HG02642 (cell line): Measurements from ENCODE around the gene PKD1L1.
A peak's percentile ranks its signal among the peaks of the same experiment; 100 is the strongest.

Experiments used
- ATAC-seq: cut with Tn5 transposase; IDR thresholded peaks from one replicate; pipeline ENCODE4 v1.9.1; 2021; ENCODE audit warnings: mild to moderate bottlenecking; ENCODE audit not compliant: unreplicated experiment, poor library complexity

PKD1L1 gene

DNA sequence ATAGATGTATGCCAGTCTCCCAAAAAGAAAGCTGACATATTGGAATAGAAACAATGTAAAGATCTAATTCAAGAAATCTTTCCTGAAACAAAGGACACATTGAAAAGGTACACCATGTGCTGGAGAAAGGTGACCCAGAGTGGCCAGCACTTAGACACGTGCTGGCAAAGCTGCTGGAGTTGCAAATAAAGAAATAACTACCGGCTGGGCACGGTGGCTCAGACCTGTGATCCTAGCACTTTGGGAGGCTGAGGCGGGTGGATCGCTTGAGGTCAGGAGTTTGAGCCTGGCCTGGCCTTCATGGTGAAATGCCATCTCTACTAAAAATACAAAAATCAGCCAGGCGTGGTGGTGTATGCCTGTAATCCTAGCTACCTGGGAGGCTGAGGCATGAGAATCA, 35.9 kb downstream of the PKD1L1 start:
- no peak for ATAC-seq

DNA sequence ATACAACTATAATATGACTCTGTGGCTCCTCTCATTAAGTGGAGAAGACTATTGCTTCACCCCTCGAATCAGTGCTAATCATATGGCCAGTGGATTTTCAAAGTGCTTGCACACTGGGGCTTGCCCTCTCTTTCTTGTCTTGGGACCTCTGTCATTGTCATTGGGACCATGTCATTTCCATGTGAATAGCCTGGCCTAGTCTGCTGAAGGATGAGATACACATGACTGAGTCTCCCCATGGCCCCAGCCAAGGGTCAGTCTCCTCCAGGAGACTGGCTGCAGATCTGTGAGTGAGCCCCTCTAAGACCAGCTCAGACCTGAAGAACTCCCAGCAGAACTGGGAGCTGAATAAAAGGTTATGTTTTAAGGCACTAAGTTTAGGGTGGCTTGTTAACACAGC, 39.5 kb downstream of the PKD1L1 start:
- ATAC-seq, result no peak

DNA sequence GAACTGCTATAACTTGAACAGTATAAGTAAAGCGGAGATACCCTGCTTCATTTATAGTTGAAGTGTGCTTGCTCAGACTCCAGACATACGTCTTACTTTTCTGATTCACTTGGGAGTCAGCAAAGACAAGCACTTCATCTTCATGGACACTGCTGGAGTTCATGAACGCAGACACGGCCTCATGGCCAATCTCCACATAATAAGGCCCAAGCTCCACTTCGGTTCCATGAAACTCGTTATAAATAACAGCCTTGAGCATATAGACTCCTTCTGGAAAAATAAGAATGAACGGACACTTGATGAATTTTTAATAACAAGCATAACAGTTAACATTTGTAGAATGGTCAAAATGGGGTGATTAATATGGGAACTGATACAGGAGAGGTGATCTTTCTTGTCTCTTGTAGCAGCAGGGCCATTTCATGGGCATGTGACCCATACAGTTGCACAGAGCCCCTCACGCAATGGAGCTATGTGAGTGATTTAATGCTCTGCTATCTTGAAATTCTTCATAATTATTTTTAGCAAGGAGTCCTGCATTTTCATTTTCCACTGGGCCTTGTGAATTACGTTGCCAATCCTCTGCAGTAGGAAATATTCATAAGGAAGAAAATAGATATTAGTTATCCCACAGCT, 40.2 kb downstream of the PKD1L1 start:
- no peak for ATAC-seq

DNA sequence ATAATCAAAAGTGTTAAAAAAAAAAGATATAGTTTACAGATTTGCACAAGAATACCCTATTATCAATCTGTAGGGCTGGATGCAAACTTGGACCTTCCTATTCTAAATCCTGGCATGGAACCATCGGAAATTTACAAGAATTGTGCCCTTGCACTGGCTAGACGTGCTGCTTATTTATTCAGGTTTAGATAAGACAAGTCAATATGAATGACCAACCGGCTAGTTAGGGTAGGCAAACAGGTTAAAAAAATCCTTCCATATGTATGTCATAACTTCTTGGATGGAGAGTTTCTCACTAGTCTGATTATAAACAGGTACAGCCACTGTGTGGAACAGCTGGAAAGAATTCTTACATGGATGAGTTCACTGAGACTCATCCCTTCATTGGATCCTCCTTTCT, 41.4 kb downstream of the PKD1L1 start:
- ATAC-seq, result no peak

DNA sequence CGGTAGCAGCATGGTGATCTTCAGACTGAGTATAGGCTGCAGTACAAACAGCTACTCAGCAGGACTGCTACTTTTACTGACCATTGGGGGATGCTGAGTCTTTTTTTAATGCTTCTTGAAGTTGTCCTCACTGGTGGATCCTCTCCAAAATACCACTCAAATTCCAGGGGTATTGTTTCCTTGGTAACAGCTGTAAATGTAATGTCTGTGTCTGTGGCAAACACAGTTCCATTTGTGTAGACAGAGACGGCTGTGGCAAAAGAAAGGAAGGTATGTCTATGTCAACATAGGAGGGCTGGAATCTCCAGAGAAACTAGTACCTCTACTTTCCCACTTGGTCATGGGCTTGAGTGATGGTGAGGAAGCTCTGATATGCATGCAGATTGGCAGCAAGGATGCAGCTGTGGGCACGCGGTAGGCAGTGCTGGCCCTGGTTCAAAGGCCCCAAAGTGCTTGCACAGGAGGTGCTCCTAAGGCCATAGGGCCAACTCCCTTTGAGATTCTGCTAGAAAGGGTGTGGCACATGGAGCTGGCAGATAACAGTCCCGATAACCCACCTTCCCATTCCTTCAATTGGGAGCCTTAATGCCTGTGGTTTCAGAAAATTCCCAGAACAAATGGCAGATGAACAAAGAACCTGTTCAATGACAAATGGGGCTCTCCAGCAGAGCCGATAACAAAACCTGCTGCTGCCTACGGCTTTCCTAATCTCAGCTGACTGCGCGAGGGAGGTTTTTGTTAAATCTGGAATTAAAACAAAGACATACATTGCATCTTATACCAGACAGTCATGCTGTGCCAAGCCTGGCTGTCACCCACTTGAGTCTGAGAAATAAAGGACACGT, 43.0 kb downstream of the PKD1L1 start:
- ATAC-seq, result no peak

DNA sequence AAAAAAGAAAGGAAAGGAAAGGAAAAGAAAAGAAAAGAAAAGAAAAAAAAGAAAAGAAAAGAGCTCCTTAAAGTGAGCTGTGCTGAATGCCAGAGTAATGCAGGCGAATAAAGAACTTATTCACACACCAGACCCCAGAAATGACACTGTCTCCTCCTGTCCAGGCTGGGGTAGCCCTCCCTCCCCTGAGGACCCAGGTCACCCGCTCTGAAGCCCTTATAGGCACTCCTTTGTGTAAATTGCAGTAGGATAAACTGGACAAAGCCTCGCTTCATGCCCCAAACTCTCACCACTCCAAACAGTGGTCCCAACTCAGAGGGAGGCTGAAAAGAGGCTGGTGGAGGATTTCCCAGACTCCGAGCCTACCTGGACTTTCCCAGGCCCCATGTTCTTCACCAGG, 46.3 kb downstream of the PKD1L1 start:
- ATAC-seq, result no peak

DNA sequence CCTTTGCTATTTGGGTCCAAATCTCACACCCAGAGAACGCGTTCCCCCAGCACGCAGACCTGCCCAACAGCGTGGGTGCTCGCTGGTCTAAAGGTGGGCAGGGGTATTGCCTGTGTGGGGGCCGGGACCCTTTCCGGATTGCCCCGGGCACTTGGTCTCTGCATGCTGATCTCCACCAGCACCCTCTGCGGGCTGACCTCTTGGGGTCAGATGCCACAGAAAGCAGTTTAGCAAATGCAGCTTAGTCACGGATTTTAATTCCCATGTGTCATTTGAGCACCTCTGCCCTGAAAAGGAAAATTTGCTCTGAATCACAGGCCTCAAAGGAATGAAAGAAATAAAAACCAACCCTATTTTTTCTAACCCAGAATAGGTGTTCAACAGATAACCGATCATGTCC, 46.7 kb downstream of the PKD1L1 start:
- no peak for ATAC-seq

DNA sequence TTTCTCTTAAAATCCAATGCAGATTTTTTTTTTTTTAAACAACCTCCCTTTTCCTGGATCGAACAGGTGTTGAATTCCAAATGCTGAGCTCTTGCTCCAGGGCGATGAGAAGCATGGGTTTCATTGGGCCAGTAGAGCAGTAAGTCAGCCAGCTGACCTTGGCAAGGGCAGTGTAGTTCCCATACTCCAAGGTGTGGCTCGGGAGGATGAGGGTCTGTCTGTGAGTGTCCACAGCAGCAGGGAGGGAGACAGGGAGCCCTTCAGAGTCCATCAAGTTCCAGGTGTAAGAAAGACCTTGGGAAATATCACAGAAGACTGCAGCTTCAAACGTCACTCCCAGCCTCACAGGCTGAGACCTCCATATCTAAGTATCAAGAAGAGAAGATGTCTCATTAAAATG, 50.4 kb downstream of the PKD1L1 start:
- no peak for ATAC-seq

DNA sequence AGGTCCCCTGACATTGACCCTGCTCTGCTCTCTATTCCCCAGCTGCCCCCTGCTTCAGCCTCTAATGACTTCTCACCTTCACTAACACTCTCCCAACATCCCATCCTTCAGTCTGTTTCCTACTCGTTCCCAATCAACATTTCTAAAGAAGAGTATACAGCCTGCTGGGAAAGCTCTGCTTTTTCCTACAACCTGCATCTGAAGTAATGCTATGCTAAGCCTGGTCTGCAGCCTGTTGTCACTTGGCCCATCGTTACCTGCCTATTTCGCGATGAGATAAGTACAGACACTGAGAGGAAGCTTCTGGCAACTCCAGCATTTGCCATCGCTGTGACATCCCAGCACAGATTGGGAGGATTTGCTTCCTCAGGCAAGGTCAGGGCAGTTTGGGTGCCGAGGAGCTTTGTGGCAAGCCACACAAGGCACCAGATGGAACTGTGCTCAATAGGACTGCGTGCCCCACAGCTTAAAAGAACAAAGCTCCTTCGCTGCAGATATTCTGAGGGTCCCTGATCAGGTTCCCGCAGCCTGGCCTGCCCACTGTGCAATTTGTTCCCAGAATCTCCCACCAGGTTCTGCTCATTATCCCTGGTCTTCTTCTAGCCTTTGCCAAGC, 51.4 kb downstream of the PKD1L1 start:
- no peak for ATAC-seq

DNA sequence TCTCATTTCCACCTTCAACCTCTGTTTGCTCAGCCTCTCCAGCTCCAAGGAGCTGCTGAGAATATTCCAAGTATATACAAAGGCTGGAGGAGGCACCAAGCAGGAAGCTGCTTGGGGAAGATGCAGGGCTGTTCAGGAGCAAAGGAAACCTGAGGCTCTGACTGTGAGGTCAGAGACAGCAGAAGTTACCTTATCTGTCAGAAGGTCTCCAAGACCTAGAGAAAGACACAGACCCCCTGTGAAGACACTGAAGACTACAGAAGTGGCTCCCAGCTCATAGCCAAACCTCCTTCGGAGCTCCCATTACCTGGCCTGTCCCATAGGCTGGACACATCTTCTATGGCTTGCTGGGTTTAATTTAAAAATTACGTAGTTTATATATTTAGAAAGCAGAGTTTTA, 53.2 kb downstream of the PKD1L1 start:
- ATAC-seq, result no peak

DNA sequence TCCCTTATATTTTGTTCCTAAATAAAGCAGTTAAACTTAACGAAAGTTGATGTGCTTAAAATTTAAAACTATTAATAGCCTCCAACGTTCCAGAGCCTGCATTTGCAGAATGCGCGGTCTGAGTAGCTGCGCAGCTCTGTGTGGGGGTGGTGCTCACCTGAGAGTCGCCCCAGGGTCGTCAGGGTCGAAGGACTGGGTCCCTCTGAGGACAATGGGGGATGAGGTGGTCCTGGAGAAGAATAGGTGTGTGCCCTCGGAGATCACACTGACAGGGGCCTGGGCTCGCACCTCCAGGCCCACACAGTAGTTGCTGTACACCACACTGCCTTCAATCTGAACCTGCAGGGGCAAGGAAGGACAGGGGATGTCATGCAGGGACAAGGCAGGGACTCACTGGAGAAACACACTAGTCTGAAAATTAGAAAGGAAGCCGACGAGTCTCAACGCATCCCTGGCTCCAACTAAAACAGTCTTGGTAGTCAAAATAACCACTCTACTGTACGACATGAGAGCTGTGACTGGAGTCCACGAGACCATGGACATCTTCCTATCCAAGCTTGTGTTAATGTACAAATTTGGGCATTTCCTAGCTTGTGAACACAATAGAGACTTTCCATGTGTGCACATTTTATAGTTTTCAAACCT, 54.4 kb downstream of the PKD1L1 start:
- no peak for ATAC-seq

DNA sequence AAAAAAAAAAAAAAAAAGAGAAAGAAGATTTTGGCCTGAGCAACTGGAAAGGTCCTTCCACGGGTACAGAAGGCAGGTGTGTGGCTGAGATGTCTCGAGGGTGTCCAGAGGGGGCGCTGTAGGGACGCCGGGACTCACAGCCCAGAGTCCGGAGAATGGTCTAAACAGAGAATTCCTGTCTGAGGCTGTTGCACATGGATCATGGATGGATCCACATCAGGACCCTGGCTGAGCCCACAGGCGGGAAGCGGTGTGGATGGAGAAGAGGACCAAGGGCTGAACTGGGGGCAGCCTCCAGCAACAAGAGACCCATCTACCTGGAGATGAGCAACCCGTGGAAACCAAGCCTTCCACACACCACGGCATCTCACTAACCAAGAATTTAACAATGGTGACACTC, 55.0 kb downstream of the PKD1L1 start:
- ATAC-seq, result peak; percentile 51

DNA sequence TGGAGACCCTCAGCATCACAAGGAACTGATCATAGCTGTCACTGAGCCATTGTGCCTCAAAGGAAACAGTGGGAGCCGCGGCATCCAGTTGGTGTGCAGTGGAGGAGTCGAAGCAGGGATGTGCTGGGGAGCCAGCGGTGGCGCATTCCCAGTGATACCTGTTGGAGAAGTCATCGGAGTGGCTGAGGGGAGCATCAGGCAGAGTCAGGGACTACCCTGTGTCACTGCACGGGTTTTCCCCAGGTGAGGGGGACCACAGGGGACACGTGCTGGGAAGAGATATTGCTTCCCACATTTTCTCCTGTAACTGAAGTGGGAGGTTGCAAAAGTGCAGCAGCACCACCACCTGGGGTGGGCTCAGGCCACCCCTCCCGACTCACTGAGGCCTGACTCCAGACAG, 57.7 kb downstream of the PKD1L1 start:
- ATAC-seq, result no peak

DNA sequence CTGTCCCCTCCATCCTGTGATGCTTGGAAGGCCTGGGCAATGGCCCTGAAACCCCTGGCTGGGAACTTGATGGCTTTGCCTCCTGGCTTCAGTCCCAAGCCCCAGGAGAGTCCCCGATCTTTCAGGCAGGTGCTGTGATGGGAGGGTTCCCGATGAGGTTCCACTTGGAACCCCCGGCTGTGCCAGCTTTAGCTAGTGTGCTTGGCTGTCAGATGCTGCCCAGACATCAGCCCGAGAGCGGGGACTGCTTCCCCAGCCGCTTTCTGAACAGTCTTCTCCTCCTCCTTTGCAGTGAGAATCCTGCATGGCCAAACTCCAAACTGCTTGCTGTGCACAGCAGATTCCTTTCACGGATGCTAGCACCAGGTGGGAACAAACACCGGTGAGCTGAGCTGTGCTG, 58.1 kb downstream of the PKD1L1 start:
- no peak for ATAC-seq

DNA sequence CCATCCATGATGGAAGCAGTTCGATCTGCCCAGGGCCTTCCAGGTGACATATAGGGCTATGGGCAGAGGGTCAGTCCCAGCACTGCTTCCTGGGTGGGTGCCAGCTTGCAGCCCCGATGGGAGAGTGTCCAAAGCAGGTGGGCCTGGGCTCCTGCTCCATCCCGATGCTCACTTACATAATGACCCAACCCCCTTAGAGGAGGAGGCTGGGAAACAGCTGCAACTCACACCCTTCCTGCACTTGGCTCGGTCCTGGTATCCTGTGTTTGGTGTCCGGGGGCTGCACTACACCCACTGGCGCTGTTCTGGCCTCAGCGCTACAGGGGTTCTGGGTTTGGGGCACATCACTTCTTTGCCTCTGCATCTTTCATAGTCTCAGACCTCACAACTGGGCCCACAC, 58.5 kb downstream of the PKD1L1 start:
- no peak for ATAC-seq

DNA sequence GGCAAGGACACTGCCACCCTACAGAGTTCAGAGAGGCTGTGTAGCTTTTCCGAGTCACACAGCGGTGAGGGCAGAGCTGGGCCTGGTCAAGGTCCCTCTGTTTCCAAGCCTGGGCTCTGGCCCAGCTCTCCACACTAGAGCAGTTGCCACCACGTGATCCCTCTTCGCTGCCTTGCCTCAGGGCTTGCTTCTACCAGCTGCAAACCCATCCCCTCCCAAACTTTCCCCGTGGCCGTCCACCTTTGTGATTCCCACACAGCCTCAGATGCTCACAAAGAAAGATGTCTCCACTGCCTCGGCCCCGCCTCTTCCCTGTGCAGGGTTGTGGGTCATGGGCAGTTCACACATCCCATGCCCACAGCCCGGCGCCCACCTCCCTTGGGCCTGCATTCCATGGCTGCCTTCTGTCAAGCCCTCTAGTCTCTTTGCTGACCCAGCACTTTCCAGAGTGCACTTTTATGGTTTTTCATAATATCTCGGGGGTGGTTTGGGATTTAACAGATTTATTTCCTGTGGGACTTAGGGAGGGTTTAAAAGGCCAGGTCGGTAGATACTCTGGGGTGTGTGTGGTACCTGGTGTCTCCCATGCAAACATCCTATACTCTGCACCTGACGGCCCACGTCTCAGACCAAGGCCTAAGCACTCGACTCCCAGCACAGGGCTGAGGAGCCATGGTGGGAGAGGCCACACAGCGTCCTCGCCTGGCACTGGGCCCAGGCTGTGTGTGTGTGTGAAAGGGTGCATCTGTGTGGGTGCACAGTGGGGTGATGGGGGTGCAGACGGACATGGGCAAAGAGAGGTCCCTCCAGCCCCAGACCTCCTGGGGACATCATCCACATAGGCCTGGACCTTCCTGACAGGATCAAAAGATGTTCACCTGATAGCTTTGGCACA, 59.6 kb downstream of the PKD1L1 start:
- ATAC-seq, result no peak

DNA sequence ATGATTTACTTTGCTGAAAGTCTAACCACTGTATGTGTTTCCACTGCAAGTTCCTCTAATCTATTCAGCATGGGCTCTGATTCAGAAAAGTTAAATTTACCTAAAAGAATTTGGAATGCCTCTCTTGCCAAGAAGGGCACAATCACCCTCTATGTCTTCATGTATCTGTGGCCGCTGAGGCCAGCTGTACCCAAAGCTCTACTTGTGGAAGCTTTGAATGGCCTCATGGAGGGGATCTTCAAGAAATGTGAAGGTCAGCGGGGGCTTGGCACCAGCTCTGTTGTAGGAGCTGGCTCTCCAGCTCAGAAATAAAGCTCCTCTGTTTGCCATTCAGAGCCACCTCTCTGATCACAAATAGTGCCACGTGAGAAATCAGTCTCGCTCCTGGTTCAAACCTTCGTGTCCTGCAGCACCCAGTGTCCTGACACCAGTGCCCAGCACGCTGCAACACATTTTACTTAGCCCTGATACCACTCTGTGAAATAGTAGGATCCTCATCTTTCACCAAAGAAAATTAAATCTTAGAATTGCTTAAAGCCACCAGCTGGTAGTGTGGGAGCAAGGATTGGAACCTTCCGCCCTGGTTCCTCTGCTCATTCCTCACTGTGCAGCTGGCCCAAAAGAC, 61.1 kb downstream of the PKD1L1 start:
- no peak for ATAC-seq

DNA sequence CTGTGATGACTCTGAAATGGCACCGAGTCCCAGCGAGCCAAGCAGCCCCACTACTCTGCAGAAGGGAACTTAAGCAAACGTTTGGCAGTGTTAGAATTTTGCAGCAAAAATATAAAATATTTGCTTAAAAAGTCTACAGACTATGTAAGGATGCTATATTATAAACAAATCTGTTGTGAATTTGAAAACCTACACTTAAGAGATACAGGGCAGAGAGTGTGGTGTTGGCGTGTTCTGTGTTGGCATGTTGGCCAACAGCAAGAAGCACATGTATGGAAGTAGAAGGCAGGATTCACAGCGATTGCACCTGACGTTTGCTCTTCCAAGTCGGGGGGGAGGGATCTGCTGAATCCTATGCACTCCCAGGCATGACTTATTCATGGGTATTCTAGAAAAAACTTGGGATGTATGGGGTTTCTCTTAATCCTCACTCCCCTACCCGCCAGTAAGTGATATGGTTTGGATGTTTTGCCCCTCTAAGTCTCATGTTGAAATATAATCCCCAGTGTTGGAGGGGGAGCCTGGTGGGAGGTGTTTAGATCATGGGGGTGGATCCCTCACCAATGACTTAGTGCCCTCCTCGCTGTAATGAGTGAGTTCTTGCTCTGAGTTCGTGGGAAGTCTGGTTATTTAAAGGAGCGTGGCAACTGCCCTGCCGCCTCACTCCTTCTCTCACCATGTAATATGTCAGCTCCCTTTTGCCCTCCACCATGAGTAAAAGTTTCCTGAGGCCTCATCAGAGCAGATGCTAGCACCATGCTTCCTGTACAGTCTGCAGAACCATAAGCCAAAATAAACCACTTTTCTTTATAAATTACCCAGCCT, 62.1 kb downstream of the PKD1L1 start:
- ATAC-seq, result no peak
